ENCODE measurements around the gene NEMP1. TPM values are rescaled to one million over a fixed set of nuclear protein-coding genes. Genes with fewer than 3 reads are reported as not detected.
"Not testable (repeated sequence)": the region's sequence is repeated elsewhere in the genome, so short reads cannot be mapped to it uniquely, and the experiment has no call there.

NEMP1 gene
- total RNA-seq: 10 to 100 TPM in 1 of 2 donors, 1 to 10 TPM in 1; 8.8 to 12.4 TPM
- long read RNA-seq, donor 1, full-length matches to known transcripts: 1 of 1 reads
- long read RNA-seq, donor 1, partial matches to known transcripts: 0 of 1 reads
- long read RNA-seq, donor 1, other reads (novel, unspliced or antisense): 0 of 1 reads
- long read RNA-seq, donor 2, partial matches to known transcripts: 1 of 2 reads
- long read RNA-seq, donor 2, other reads (novel, unspliced or antisense): 1 of 2 reads

GRCh38 chr12:57078519-57079404 lies at the start of gene NEMP1:
Gene NEMP1 (minus strand): TSS chr12:57078791. CDS start chr12:57078745, 46 bp downstream.
- peak; percentile 98 for DNase-seq (ENCODE audit: low spot score)
- intact Hi-C loops (cut with DNase I): no loop called here

- peak; percentile 95 for DNase-seq (ENCODE audit: low spot score)
- intact Hi-C loops (cut with DNase I): loop anchor here in 1 of 2 donors (2.0 kb wide), 1 partner anchor 49 kb away; no protein-coding TSS in a partner anchor
Observed at GRCh38 chr12:57127726-57128518, 49.3 kb upstream of the NEMP1 start, which contains the start of gene LRP1. Gene LRP1 (plus strand): TSS chr12:57128483. CDS start chr12:57128965, 482 bp downstream.

- intact Hi-C loops (cut with DNase I): loop anchor here in 1 of 2 donors (2.0 kb wide), 1 partner anchor 50 kb away; no protein-coding TSS in a partner anchor
- DNase-seq (ENCODE audit: low spot score): peak; percentile 91
Observed at GRCh38 chr12:57127101-57127725, 48.6 kb upstream of the NEMP1 start.

GRCh38 chr12:57126561-57126960 lies 48.0 kb upstream of the NEMP1 start:
- intact Hi-C loops (cut with DNase I): loop anchor here in 1 of 2 donors (2.0 kb wide), 1 partner anchor 50 kb away; no protein-coding TSS in a partner anchor
- no peak for DNase-seq (ENCODE audit: low spot score)

GRCh38 chr12:57126061-57126460 lies 47.5 kb upstream of the NEMP1 start:
- DNase-seq (ENCODE audit: low spot score): no peak
- intact Hi-C loops (cut with DNase I): loop anchor here in 1 of 2 donors (2.0 kb wide), 1 partner anchor 51 kb away; no protein-coding TSS in a partner anchor

GRCh38 chr12:57124261-57124877 lies 45.8 kb upstream of the NEMP1 start:
- DNase-seq (ENCODE audit: low spot score): peak; percentile 85
- intact Hi-C loops (cut with DNase I): loop anchor here in 1 of 2 donors (2.0 kb wide), 1 partner anchor 60 kb away; no protein-coding TSS in a partner anchor

- intact Hi-C loops (cut with DNase I): loop anchor here (2.0 kb wide), 2 partner anchors 53 to 61 kb away; no protein-coding TSS in a partner anchor
- DNase-seq (ENCODE audit: low spot score): no peak
Observed at GRCh38 chr12:57123813-57124212, 45.2 kb upstream of the NEMP1 start.

GRCh38 chr12:57120718-57121117 lies 42.1 kb upstream of the NEMP1 start:
- DNase-seq (ENCODE audit: low spot score); intact Hi-C loops (cut with DNase I): not testable (repeated sequence)

GRCh38 chr12:57119294-57120085 lies 40.9 kb upstream of the NEMP1 start:
- intact Hi-C loops (cut with DNase I): loop anchor here in 1 of 2 donors (10.0 kb wide), 1 partner anchor 55 kb away; no protein-coding TSS in a partner anchor
- no peak for DNase-seq (ENCODE audit: low spot score)

GRCh38 chr12:57118711-57119271 lies 40.2 kb upstream of the NEMP1 start:
- DNase-seq (ENCODE audit: low spot score): no peak
- intact Hi-C loops (cut with DNase I): loop anchor here in 1 of 2 donors (10.0 kb wide), 1 partner anchor 54 kb away; no protein-coding TSS in a partner anchor

GRCh38 chr12:57116580-57117281 lies 38.1 kb upstream of the NEMP1 start:
- DNase-seq (ENCODE audit: low spot score): no peak
- intact Hi-C loops (cut with DNase I): loop anchor here in 1 of 2 donors (10.0 kb wide), 1 partner anchor 52 kb away; no protein-coding TSS in a partner anchor

GRCh38 chr12:57112492-57113294 lies 34.1 kb upstream of the NEMP1 start:
- intact Hi-C loops (cut with DNase I): loop anchor here (5.0 to 10.0 kb wide), 2 partner anchors 45 to 48 kb away; no protein-coding TSS in a partner anchor

GRCh38 chr12:57111031-57111734 lies 32.6 kb upstream of the NEMP1 start, which contains the start of gene STAT6:
Gene STAT6 (minus strand): TSS chr12:57111362. CDS start chr12:57108278, 3,084 bp downstream.
- peak; percentile 95 for DNase-seq (ENCODE audit: low spot score)
- intact Hi-C loops (cut with DNase I): loop anchor here (5.0 to 10.0 kb wide), 2 partner anchors 44 to 46 kb away; no protein-coding TSS in a partner anchor

More at GRCh38 chr12:57112492-57113294, 34.1 kb upstream of the NEMP1 start:
- peak; percentile 50 for DNase-seq (ENCODE audit: low spot score)
